ENCODE data around the gene SH3TC2.

DNA sequence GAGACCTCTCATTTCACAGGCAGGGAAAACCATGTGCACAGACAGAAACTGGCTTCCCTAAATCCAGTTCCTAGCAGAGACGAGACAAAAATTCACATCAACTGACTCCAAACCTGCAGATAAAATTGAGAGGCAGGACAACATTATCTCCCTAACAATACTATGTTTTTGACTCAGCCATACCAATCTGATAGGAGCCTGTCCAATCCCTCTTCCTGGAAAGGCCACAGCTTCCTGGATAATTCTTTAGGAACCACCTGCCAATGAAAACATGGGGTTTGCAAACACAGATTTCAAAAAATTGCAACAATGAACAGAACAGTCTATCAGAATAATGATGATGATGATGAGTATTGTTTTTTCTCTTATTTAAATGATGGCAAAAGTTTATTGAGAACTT is 22.4 kb downstream of the SH3TC2 start:
- TF ChIP-seq YY1 (IDR thresholded peaks at IDR 0.05; ENCODE audit: insufficient read depth, insufficient read length): no peak
- no peak for TF ChIP-seq ZNF274 (IDR thresholded peaks at IDR 0.05; ENCODE audit: low read depth, low read length)

Data from NT2/D1 (cell line).